Mesenchymal stem cell (in vitro differentiated cells and primary cell): ENCODE data around the gene GOLPH3.
"Not testable (repeated sequence)": the region's sequence is repeated elsewhere in the genome, so short reads cannot be mapped to it uniquely, and the experiment has no call there.

Experiments used
- DNase-seq: peaks from one replicate; pipeline ENCODE4 v3.0.0-alpha.2; 2013
- H2AFZ ChIP-seq: one replicate; pipeline ENCODE4 v1.6.1; 2013; ENCODE audit warnings: low read depth, mild to moderate bottlenecking, control low read depth, inconsistent platforms, low read length, moderate library complexity
- H2AK5ac ChIP-seq: 2 replicates; pipeline ENCODE4 v1.6.1; 2013; ENCODE audit warnings: low read length, moderate library complexity, mild to moderate bottlenecking, inconsistent platforms; ENCODE audit not compliant: severe bottlenecking
- H2BK120ac ChIP-seq: one replicate; pipeline ENCODE4 v1.6.1; 2013; ENCODE audit warnings: low read depth, mild to moderate bottlenecking, inconsistent platforms, low read length, moderate library complexity
- H2BK12ac ChIP-seq, 2 experiments: one replicate each; pipeline ENCODE4 v1.6.1; 2013; ENCODE audit warnings: inconsistent platforms in 2 of 2, low read length in 2 of 2, mild to moderate bottlenecking in 2 of 2, moderate library complexity in 2 of 2, control low read depth in 1 of 2
- H2BK15ac ChIP-seq: one replicate; pipeline ENCODE4 v1.6.1; 2013; ENCODE audit warnings: mild to moderate bottlenecking, low read depth, inconsistent platforms; ENCODE audit not compliant: poor library complexity, severe bottlenecking
- H2BK5ac ChIP-seq: 2 replicates; pipeline ENCODE4 v1.6.1; 2013; ENCODE audit warnings: low read depth, mild to moderate bottlenecking, low read length, control low read depth, inconsistent platforms; ENCODE audit not compliant: poor library complexity, severe bottlenecking
- H3K14ac ChIP-seq, 2 experiments: one replicate each; pipeline ENCODE4 v1.6.1; 2013; ENCODE audit warnings: inconsistent platforms in 2 of 2, low read length in 2 of 2, control low read depth in 1 of 2, mild to moderate bottlenecking in 1 of 2, moderate library complexity in 1 of 2
- H3K18ac ChIP-seq, 2 experiments: one replicate each; pipeline ENCODE4 v1.6.1; 2013; ENCODE audit warnings: inconsistent platforms in 2 of 2, low read length in 2 of 2, control low read depth in 1 of 2, low read depth in 1 of 2, mild to moderate bottlenecking in 1 of 2
- H3K23ac ChIP-seq, 2 experiments: one replicate each; pipeline ENCODE4 v1.6.1; 2013; ENCODE audit warnings: inconsistent platforms in 2 of 2, low read length in 2 of 2, mild to moderate bottlenecking in 2 of 2, moderate library complexity in 2 of 2, control low read depth in 1 of 2
- H3K27ac ChIP-seq: 2 replicates; pipeline ENCODE4 v1.5.1; 2013; ENCODE audit warnings: mild to moderate bottlenecking, moderate library complexity, low read length, control low read depth, inconsistent platforms; ENCODE audit not compliant: poor library complexity, severe bottlenecking
- H3K27me3 ChIP-seq, 2 experiments: 2 replicates each; pipeline versions ENCODE4 v1.6.1 to v1.7.0; 2013; ENCODE audit warnings: low read length in 2 of 2, mild to moderate bottlenecking in 2 of 2, moderate library complexity in 2 of 2, control low read depth in 1 of 2, inconsistent platforms in 1 of 2; ENCODE audit not compliant: control insufficient read depth in 1 of 2, insufficient read depth in 1 of 2
- H3K36me3 ChIP-seq, 2 experiments: 2 replicates each; pipeline versions ENCODE4 v1.6.1 to v1.7.0; 2013; ENCODE audit warnings: low read length in 2 of 2, control low read depth in 1 of 2, inconsistent platforms in 1 of 2, low read depth in 1 of 2, mild to moderate bottlenecking in 1 of 2; ENCODE audit not compliant: insufficient read depth in 2 of 2, control insufficient read depth in 1 of 2
- H3K4ac ChIP-seq, 2 experiments: one replicate each; pipeline ENCODE4 v1.6.1; 2013; ENCODE audit warnings: inconsistent platforms in 2 of 2, low read length in 2 of 2, mild to moderate bottlenecking in 2 of 2, moderate library complexity in 2 of 2, control low read depth in 1 of 2, low read depth in 1 of 2
- H3K4me1 ChIP-seq: 2 replicates; pipeline ENCODE4 v1.6.1; 2013; ENCODE audit warnings: low read depth, low read length, control low read depth; ENCODE audit not compliant: control insufficient read depth, insufficient read depth
- H3K4me2 ChIP-seq: 2 replicates; pipeline ENCODE4 v1.6.1; 2013; ENCODE audit warnings: low read length, mild to moderate bottlenecking, inconsistent platforms; ENCODE audit not compliant: poor library complexity, severe bottlenecking
- H3K4me3 ChIP-seq, 2 experiments: 2 replicates each; pipeline versions ENCODE4 v1.5.1 to v1.7.0; 2013; ENCODE audit warnings: low read length in 2 of 2, mild to moderate bottlenecking in 2 of 2, control low read depth in 1 of 2, low read depth in 1 of 2; ENCODE audit not compliant: insufficient read depth in 1 of 2
- H3K79me1 ChIP-seq: replicated peaks from 2 replicates; pipeline ENCODE4 v1.6.1; 2013; ENCODE audit warnings: mild to moderate bottlenecking, control low read depth, low read length, inconsistent platforms; ENCODE audit not compliant: poor library complexity, severe bottlenecking
- H3K9ac ChIP-seq: 2 replicates; pipeline ENCODE4 v1.7.0; 2013; ENCODE audit warnings: mild to moderate bottlenecking, low read length, moderate library complexity
- H3K9me3 ChIP-seq: 2 replicates; pipeline ENCODE4 v1.7.0; 2013; ENCODE audit warnings: mild to moderate bottlenecking, low read length; ENCODE audit not compliant: control insufficient read depth
- H4K8ac ChIP-seq: one replicate; pipeline ENCODE4 v1.6.1; 2013; ENCODE audit warnings: inconsistent platforms, mild to moderate bottlenecking, low read length, moderate library complexity
- H4K91ac ChIP-seq: one replicate; pipeline ENCODE4 v1.6.1; 2013; ENCODE audit warnings: mild to moderate bottlenecking, low read length, inconsistent platforms
- WGBS: methylation state at CpG from one replicate; pipeline ENCODE4 v1.1.7; 2013; ENCODE audit warnings: mixed read lengths; 5-methylcytosine and 5-hydroxymethylcytosine counted together

Gene GOLPH3

GRCh38 chr5:32087086-32088082 is 86.7 kb downstream of the GOLPH3 start:
- Histone ChIP-seq H3K4me1 (peaks cover 1% of the 10 kb centered on the region), H4K8ac (no peak overlapping the region), H3K4me2 (no peak overlapping the region), H3K27me3 (no peaks in the 10 kb centered on the region), H3K18ac (no peak overlapping the region), H2BK120ac (no peak overlapping the region), H3K79me1 (no peaks in the 10 kb centered on the region), H3K23ac (no peak overlapping the region), H3K9ac (no peak overlapping the region), H3K9me3 (no peaks in the 10 kb centered on the region), H3K27ac (no peak overlapping the region), H2BK15ac (no peak overlapping the region), H4K91ac (no peak overlapping the region), H2AFZ (no peak overlapping the region), H3K14ac (no peak overlapping the region), H2BK5ac (no peak overlapping the region), H3K4ac (no peak overlapping the region), H2BK12ac (no peak overlapping the region), H2AK5ac (no peak overlapping the region), H3K36me3 (peaks cover 11 to 21% of the 10 kb centered on the region in 2 experiments), H3K4me3 (no peak overlapping the region)
- DNase-seq = no peak
- 92% methylated on average over 24 of the region's 24 CpGs for WGBS

GRCh38 chr5:32083981-32084430 is 90.1 kb downstream of the GOLPH3 start:
- H3K18ac ChIP-seq = no peak overlapping the region
- H3K4me1 ChIP-seq = peaks cover 1% of the 10 kb centered on the region
- H3K27me3 ChIP-seq = peaks cover 0 to 5% of the 10 kb centered on the region in 2 experiments
- H3K27ac ChIP-seq = no peak overlapping the region
- H3K9ac ChIP-seq = no peak overlapping the region
- H3K23ac ChIP-seq = no peak overlapping the region
- H3K14ac ChIP-seq = no peak overlapping the region
- H4K91ac ChIP-seq = no peak overlapping the region
- no peak overlapping the region for H2BK5ac ChIP-seq
- H3K4me2 ChIP-seq = no peak overlapping the region
- no peak overlapping the region for H3K4ac ChIP-seq
- H2BK120ac ChIP-seq = no peak overlapping the region
- H4K8ac ChIP-seq = no peak overlapping the region
- 86% methylated on average over 8 of the region's 10 CpGs for WGBS
- H3K79me1 ChIP-seq = no peaks in the 10 kb centered on the region
- H3K4me3 ChIP-seq = no peak overlapping the region
- H2AK5ac ChIP-seq = no peak overlapping the region
- peaks cover 3 to 5% of the 10 kb centered on the region in 2 experiments for H3K36me3 ChIP-seq
- no peaks in the 10 kb centered on the region for H3K9me3 ChIP-seq
- no peak overlapping the region for H2AFZ ChIP-seq
- DNase-seq = no peak
- no peak overlapping the region for H2BK12ac ChIP-seq
- H2BK15ac ChIP-seq = no peak overlapping the region

GRCh38 chr5:32082701-32083100 is 91.4 kb downstream of the GOLPH3 start:
- H2BK12ac ChIP-seq = no peak overlapping the region
- H2AFZ ChIP-seq = no peak overlapping the region
- H3K4ac ChIP-seq = no peak overlapping the region
- H3K23ac ChIP-seq = no peak overlapping the region
- no peak overlapping the region for H2BK5ac ChIP-seq
- H4K8ac ChIP-seq = no peak overlapping the region
- H3K18ac ChIP-seq = no peak overlapping the region
- no peaks in the 10 kb centered on the region for H3K9me3 ChIP-seq
- H3K14ac ChIP-seq = no peak overlapping the region
- no peak overlapping the region for H3K4me2 ChIP-seq
- peaks cover 0 to 5% of the 10 kb centered on the region in 2 experiments for H3K27me3 ChIP-seq
- no peak overlapping the region for H3K27ac ChIP-seq
- no peaks in the 10 kb centered on the region for H3K79me1 ChIP-seq
- no peak overlapping the region for H3K9ac ChIP-seq
- no peak overlapping the region for H3K4me3 ChIP-seq
- DNase-seq = no peak
- no peak overlapping the region for H4K91ac ChIP-seq
- H3K4me1 ChIP-seq = peaks cover 1% of the 10 kb centered on the region
- no peak overlapping the region for H2AK5ac ChIP-seq
- 83% methylated on average over 3 of the region's 4 CpGs for WGBS
- H2BK120ac ChIP-seq = no peak overlapping the region
- no peak overlapping the region for H2BK15ac ChIP-seq
- peaks cover 3% of the 10 kb centered on the region in 2 experiments for H3K36me3 ChIP-seq

- not testable (repeated sequence) for H3K36me3 ChIP-seq, H3K23ac ChIP-seq, H4K91ac ChIP-seq, H2BK120ac ChIP-seq, H3K79me1 ChIP-seq, H2BK15ac ChIP-seq, H3K14ac ChIP-seq, H3K4me1 ChIP-seq, H3K4ac ChIP-seq, H3K27ac ChIP-seq, H4K8ac ChIP-seq, H3K9me3 ChIP-seq, H2BK5ac ChIP-seq, DNase-seq, H3K9ac ChIP-seq, H3K4me3 ChIP-seq, H2AFZ ChIP-seq, H2AK5ac ChIP-seq, H2BK12ac ChIP-seq, H3K18ac ChIP-seq, H3K4me2 ChIP-seq, H3K27me3 ChIP-seq
- WGBS = no CpG with 5 or more reads among the region's 1 CpG
Observed at GRCh38 chr5:32080565-32080964, 93.6 kb downstream of the GOLPH3 start.
